Loucy (cell line): ENCODE results near the gene MALAT1.
A peak's percentile ranks its signal among the peaks of the same experiment; 100 is the strongest.
"Not testable (repeated sequence)": the region's sequence is repeated elsewhere in the genome, so short reads cannot be mapped to it uniquely, and the experiment has no call there.

ENCODE experiments used
- H2AFZ ChIP-seq: fragments of 200-600 bp; sonication (generic); 2 replicates; pipeline ENCODE4 v1.6.0; 2016; ENCODE audit warnings: antibody characterized with exemption, mild to moderate bottlenecking, low read length, moderate library complexity
- H3F3A ChIP-seq: fragments of 200-600 bp; 2 replicates; pipeline ENCODE4 v1.6.0; 2016; ENCODE audit warnings: antibody characterized with exemption, low read depth, mild to moderate bottlenecking
- H3K27me3 ChIP-seq: fragments of 200-600 bp; sonication (generic); 2 replicates; pipeline ENCODE4 v1.6.1; 2014; ENCODE audit warnings: low read length, mild to moderate bottlenecking; ENCODE audit not compliant: insufficient read depth, poor library complexity, severe bottlenecking
- H3K36me3 ChIP-seq: fragments of 200-600 bp; sonication (generic); 2 replicates; pipeline ENCODE4 v1.6.1; 2016; ENCODE audit warnings: low read length; ENCODE audit not compliant: insufficient read depth
- H3K4me1 ChIP-seq: fragments of 200-600 bp; sonication (generic); 2 replicates; pipeline ENCODE4 v1.5.1; 2014; ENCODE audit warnings: low read length, mild to moderate bottlenecking; ENCODE audit not compliant: insufficient read depth, poor library complexity, severe bottlenecking
- H3K4me2 ChIP-seq: fragments of 200-600 bp; sonication (generic); 2 replicates; pipeline ENCODE4 v1.6.0; 2014; ENCODE audit warnings: antibody characterized with exemption, low read length, low read depth, mild to moderate bottlenecking; ENCODE audit not compliant: poor library complexity, severe bottlenecking
- H3K4me3 ChIP-seq: fragments of 200-600 bp; sonication (generic); 2 replicates; pipeline ENCODE4 v1.5.1; 2014; ENCODE audit warnings: low read length, mild to moderate bottlenecking, mixed read lengths; ENCODE audit not compliant: poor library complexity, severe bottlenecking
- H3K79me2 ChIP-seq: fragments of 200-600 bp; sonication (generic); 2 replicates; pipeline ENCODE4 v1.6.1; 2014; ENCODE audit warnings: low read length; ENCODE audit not compliant: insufficient read depth
- H3K9ac ChIP-seq: fragments of 200-600 bp; sonication (generic); 2 replicates; pipeline ENCODE4 v1.6.0; 2014; ENCODE audit warnings: mild to moderate bottlenecking, low read depth, low read length, moderate library complexity; ENCODE audit not compliant: poor library complexity, severe bottlenecking
- H3K9me2 ChIP-seq: fragments of 200-600 bp; sonication (generic); replicated peaks from 2 replicates; pipeline ENCODE4 v1.6.1; 2016; ENCODE audit warnings: low read depth, low read length, mixed read lengths
- H3K9me3 ChIP-seq: fragments of 200-600 bp; sonication (generic); 2 replicates; pipeline ENCODE4 v1.6.1; 2014; ENCODE audit warnings: mild to moderate bottlenecking, antibody characterized with exemption, low read length, low read depth; ENCODE audit not compliant: insufficient read depth
- H4K20me1 ChIP-seq: fragments of 200-600 bp; sonication (generic); 2 replicates; pipeline ENCODE4 v1.6.0; 2014; ENCODE audit warnings: antibody characterized with exemption, low read length, mild to moderate bottlenecking; ENCODE audit not compliant: insufficient read depth, poor library complexity, severe bottlenecking
- CTCF ChIP-seq: fragments of 200-600 bp; sonication (generic); conservative IDR thresholded peaks from 2 replicates; pipeline ENCODE4 v1.5.1; 2014; ENCODE audit warnings: mild to moderate bottlenecking, antibody characterized with exemption, low read length
- EZH2phosphoT487 ChIP-seq: fragments of 200-600 bp; IDR thresholded peaks from 2 replicates; pipeline ENCODE4 v1.6.1; 2018; ENCODE audit warnings: antibody characterized with exemption, mild to moderate bottlenecking, moderate library complexity, borderline replicate concordance

Gene MALAT1

GRCh38 chr11:65516135-65516968 lies 17.5 kb downstream of the MALAT1 start:
- Histone ChIP-seq H3K9ac (no peak overlapping the region), H3K36me3 (no peaks in the 10 kb centered on the region), H3K4me2 (no peak overlapping the region), H3F3A (peaks cover 4% of the 10 kb centered on the region; the same call in 1 of the 2 replicates), H3K9me3 (no peaks in the 10 kb centered on the region), H3K79me2 (no peaks in the 10 kb centered on the region), H2AFZ (peak overlapping the region; percentile 24; the same call in 1 of the 2 replicates), H3K9me2 (no peaks in the 10 kb centered on the region), H4K20me1 (no peaks in the 10 kb centered on the region), H3K4me3 (no peak overlapping the region), H3K4me1 (no peaks in the 10 kb centered on the region), H3K27me3 (no peaks in the 10 kb centered on the region)
- TF ChIP-seq EZH2phosphoT487: no peak
- TF ChIP-seq CTCF: no peak

DNA sequence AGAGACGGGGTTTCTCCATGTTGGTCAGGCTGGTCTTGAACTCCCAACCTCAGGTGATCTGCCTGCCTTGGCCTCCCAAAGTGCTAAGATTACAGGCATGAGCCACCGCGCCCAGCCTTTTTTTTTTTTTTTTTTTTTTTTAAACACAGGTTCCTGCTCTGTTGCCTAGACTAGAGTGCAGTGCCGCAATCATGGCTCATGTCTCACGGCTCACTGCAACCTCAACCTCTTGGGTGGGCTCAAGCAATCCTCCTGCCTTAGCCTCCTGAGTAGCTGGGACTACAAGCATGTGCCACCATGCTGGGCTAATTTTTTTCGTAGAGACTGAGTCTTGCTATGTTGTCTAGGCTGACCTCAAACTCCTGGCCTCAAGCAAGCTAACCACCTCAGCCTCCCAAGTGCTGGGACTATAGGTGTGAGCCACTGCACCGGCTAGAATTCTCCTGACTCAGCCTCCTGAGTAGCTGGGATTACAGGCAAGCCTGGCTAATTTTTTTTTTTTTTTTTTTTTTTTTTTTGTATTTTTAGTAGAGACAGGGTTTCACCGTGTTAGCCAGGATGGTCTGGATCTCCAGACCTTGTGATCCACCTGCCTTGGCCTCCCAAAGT lies 20.2 kb downstream of the MALAT1 start:
- not testable (repeated sequence) for H3K9me3 ChIP-seq, H3K36me3 ChIP-seq, H3K27me3 ChIP-seq, H3K4me3 ChIP-seq, H3K4me2 ChIP-seq, H3K9me2 ChIP-seq, H2AFZ ChIP-seq, H3F3A ChIP-seq, H3K9ac ChIP-seq, H3K4me1 ChIP-seq, H4K20me1 ChIP-seq, H3K79me2 ChIP-seq

GRCh38 chr11:65521777-65522521 lies 23.1 kb downstream of the MALAT1 start:
- H3K9me3 ChIP-seq, H3K4me2 ChIP-seq, H3K36me3 ChIP-seq, H3K9me2 ChIP-seq, H3F3A ChIP-seq, H2AFZ ChIP-seq, H3K4me3 ChIP-seq, H3K27me3 ChIP-seq, H3K9ac ChIP-seq: not testable (repeated sequence)
- peaks cover 11% of the 10 kb centered on the region for H4K20me1 ChIP-seq
- peaks cover 18% of the 10 kb centered on the region for H3K4me1 ChIP-seq
- H3K79me2 ChIP-seq: peaks cover 19% of the 10 kb centered on the region

DNA sequence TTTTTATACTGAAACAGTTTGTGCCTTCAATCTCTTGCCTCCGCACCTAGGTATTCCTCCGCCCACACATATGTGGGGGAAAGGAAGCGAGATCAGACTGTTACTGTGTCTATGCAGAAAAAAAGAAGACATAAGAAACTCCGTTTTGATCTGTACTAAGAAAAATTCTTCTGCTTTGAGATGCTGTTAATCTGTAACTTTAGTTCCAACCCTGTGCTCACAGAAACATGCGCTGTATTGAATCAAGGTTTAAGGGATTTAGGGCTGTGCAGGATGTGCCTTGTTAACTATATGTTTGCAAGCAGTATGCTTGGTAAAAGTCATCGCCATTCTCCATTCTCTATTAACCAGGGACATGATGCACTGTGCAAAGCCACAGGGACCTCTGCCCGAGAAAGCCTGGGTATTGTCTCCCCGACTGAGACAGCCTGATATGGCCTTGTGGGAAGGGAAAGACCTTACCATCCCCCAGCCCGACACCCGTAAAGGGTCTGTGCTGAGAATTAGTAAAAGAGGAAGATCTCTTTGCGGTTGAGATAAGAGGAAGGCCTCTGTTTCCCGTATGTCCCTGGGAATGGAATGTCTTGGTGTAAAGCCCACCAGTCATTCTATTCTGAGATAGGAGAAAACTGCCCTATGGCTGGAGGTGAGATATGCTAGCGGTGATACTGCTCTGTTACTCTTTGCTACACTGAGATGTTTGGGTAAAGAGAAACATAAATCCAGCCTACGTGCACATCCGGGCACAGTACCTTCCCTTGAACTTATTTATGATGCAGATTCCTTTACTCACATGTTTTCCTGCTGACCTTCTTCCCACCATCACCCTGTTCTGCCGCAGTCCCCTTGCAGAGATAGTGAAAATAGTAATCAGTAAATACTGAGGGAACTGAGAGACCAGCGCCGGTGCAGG lies 24.1 kb downstream of the MALAT1 start:
- H3K4me1 ChIP-seq: peaks cover 18% of the 10 kb centered on the region
- H3K9me2 ChIP-seq, H3F3A ChIP-seq, H3K9ac ChIP-seq, H3K9me3 ChIP-seq, H3K4me3 ChIP-seq, H3K27me3 ChIP-seq, H3K36me3 ChIP-seq, H2AFZ ChIP-seq, H3K4me2 ChIP-seq: not testable (repeated sequence)
- H3K79me2 ChIP-seq: peaks cover 23% of the 10 kb centered on the region
- peaks cover 11% of the 10 kb centered on the region for H4K20me1 ChIP-seq

GRCh38 chr11:65523631-65523968 lies 24.8 kb downstream of the MALAT1 start:
- H2AFZ ChIP-seq, H3K9ac ChIP-seq: not testable (repeated sequence)
- peaks cover 18% of the 10 kb centered on the region for H3K4me1 ChIP-seq

More at GRCh38 chr11:65523631-65523968, 24.8 kb downstream of the MALAT1 start:
- H3K9me2 ChIP-seq, H3K27me3 ChIP-seq, H3K4me2 ChIP-seq, H3K9me3 ChIP-seq, H3K36me3 ChIP-seq, H3F3A ChIP-seq, H3K4me3 ChIP-seq: not testable (repeated sequence)
- Histone ChIP-seq H3K79me2 (peaks cover 23% of the 10 kb centered on the region), H4K20me1 (peaks cover 11% of the 10 kb centered on the region)
